22Rv1 (cell line): Measurements from ENCODE around the gene TMTC4.

Experiments
- CTCF ChIP-seq: fragments of 450-650 bp; IDR thresholded peaks from 2 replicates; pipeline ENCODE4 v1.5.1; 2017; ENCODE audit warnings: mild to moderate bottlenecking
- ZFX ChIP-seq: fragments of 450-650 bp; IDR thresholded peaks from 2 replicates; pipeline ENCODE4 v1.6.1; 2017; ENCODE audit warnings: antibody characterized with exemption, borderline replicate concordance

DNA sequence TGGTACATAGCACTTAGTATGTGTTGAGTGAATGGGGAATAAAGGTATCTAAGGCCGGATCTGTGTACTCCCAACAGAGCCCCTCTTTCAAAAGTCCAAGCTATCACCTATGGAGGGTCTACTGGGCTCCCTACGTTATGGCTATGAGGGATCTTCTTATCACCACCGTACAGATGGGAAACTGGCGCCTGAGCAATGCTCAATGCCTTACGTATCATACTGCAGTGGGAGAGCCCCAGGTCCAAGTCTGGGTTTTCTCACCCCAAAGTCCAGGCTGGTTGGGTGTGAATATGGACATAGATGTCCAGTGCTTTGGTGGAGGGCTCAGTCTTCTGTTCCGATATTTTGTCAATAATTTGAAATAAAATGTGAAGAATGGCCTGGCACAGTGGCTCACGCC lies 72.9 kb downstream of the TMTC4 start:
- no peak for TF ChIP-seq CTCF
- TF ChIP-seq ZFX, result no peak
